SK-N-SH treated with all-trans-retinoic acid at 6 μM for 48 hours (cell line): ENCODE results near the gene SUFU.

Source experiments
- ATAC-seq: fragments of 200-7000 bp; cut with Tn5 transposase; 3 replicates; pipeline ENCODE4 v1.9.1; 2020; ENCODE audit warnings: mild to moderate bottlenecking, moderate library complexity
- CREB5 ChIP-seq: fragments of 250-450 bp; sonication (Bioruptor Pico); IDR thresholded peaks from 2 replicates; pipeline ENCODE4 v1.5.1; 2020; ENCODE audit warnings: low read depth, mild to moderate bottlenecking, moderate library complexity
- CSDC2 ChIP-seq: fragments of 250-450 bp; sonication (Bioruptor Pico); IDR thresholded peaks from 2 replicates; pipeline ENCODE4 v1.5.0; 2020; ENCODE audit warnings: mild to moderate bottlenecking, moderate library complexity
- ESRRG ChIP-seq: fragments of 250-450 bp; sonication (Bioruptor Pico); IDR thresholded peaks from 2 replicates; pipeline ENCODE4 v1.6.1; 2021; ENCODE audit warnings: mild to moderate bottlenecking
- ISL1 ChIP-seq: fragments of 250-450 bp; sonication (Bioruptor Pico); IDR thresholded peaks from 2 replicates; pipeline ENCODE4 v2.1.2; 2022; ENCODE audit warnings: mild to moderate bottlenecking, moderate library complexity
- PATZ1 ChIP-seq: fragments of 250-450 bp; sonication (Bioruptor Pico); IDR thresholded peaks from 2 replicates; pipeline ENCODE4 v1.8.0; 2020; ENCODE audit warnings: mild to moderate bottlenecking, moderate library complexity, borderline replicate concordance
- POU6F1 ChIP-seq: fragments of 250-450 bp; sonication (Bioruptor Pico); IDR thresholded peaks from 2 replicates; pipeline ENCODE4 v1.8.0; 2021; ENCODE audit warnings: low read depth, mild to moderate bottlenecking, moderate library complexity, borderline replicate concordance
- PPARA ChIP-seq: fragments of 250-450 bp; sonication (Bioruptor Pico); IDR thresholded peaks from 2 replicates; pipeline ENCODE4 v1.5.0; 2020; ENCODE audit warnings: mild to moderate bottlenecking, borderline replicate concordance
- RARB ChIP-seq: fragments of 250-450 bp; sonication (Bioruptor Pico); IDR thresholded peaks from 2 replicates; pipeline ENCODE4 v1.8.0; 2021; ENCODE audit warnings: mild to moderate bottlenecking, moderate library complexity
- TOX ChIP-seq: fragments of 250-450 bp; sonication (Bioruptor Pico); IDR thresholded peaks from 2 replicates; pipeline ENCODE4 v1.8.0; 2021; ENCODE audit warnings: mild to moderate bottlenecking, moderate library complexity, borderline replicate concordance
- TSHZ2 ChIP-seq: fragments of 250-450 bp; sonication (Bioruptor Pico); IDR thresholded peaks from 2 replicates; pipeline ENCODE4 v1.5.0; 2020; ENCODE audit warnings: mild to moderate bottlenecking, moderate library complexity
- ZFP3 ChIP-seq: fragments of 250-450 bp; sonication (Bioruptor Pico); IDR thresholded peaks from 2 replicates; pipeline ENCODE4 v1.5.0; 2020; ENCODE audit warnings: mild to moderate bottlenecking, moderate library complexity
- ZFP30 ChIP-seq: fragments of 450-650 bp; formaldehyde crosslinking; IDR thresholded peaks from 2 replicates; pipeline ENCODE4 v1.5.0; 2022; ENCODE audit warnings: mild to moderate bottlenecking, moderate library complexity
- ZNF565 ChIP-seq: fragments of 450-650 bp; formaldehyde crosslinking; conservative IDR thresholded peaks from 2 replicates; pipeline ENCODE4 v1.5.0; 2020; ENCODE audit warnings: low read depth, mild to moderate bottlenecking, moderate library complexity
- ZNF70 ChIP-seq: fragments of 450-650 bp; formaldehyde crosslinking; IDR thresholded peaks from 2 replicates; pipeline ENCODE4 v1.5.0; 2020; ENCODE audit warnings: mild to moderate bottlenecking, moderate library complexity

The SUFU gene

GRCh38 chr10:102676534-102677315, 173.0 kb downstream of the SUFU start:
- no peak for ATAC-seq
- TF ChIP-seq ESRRG (no peak), TSHZ2 (CRISPR knock-in tag) (no peak), ZFP30 (CRISPR knock-in tag) (no peak), POU6F1 (CRISPR knock-in tag) (no peak), ZFP3 (CRISPR knock-in tag) (no peak), PATZ1 (CRISPR knock-in tag) (no peak), ISL1 (CRISPR knock-in tag) (no peak), CREB5 (CRISPR knock-in tag) (no peak), ZNF70 (CRISPR knock-in tag) (no peak)

- TF ChIP-seq TOX (CRISPR knock-in tag) (no peak), ZFP3 (CRISPR knock-in tag) (no peak), POU6F1 (CRISPR knock-in tag) (no peak), PATZ1 (CRISPR knock-in tag) (no peak), TSHZ2 (CRISPR knock-in tag) (no peak), CSDC2 (no peak), RARB (no peak), PPARA (CRISPR knock-in tag) (no peak), ZNF565 (no peak), ZNF70 (CRISPR knock-in tag) (no peak), ISL1 (CRISPR knock-in tag) (no peak)
- ATAC-seq, result no peak
Observed at GRCh38 chr10:102677331-102678067, 173.7 kb downstream of the SUFU start.
